HG03066 (cell line): ENCODE data around the gene HIC1.

Experiments
- ATAC-seq: cut with Tn5 transposase; IDR thresholded peaks from one replicate; pipeline ENCODE4 v1.9.1; 2021; ENCODE audit warnings: low read depth; ENCODE audit not compliant: unreplicated experiment

Gene HIC1

GRCh38 chr17:2043785-2044184, 11.1 kb upstream of the HIC1 start:
- no peak for ATAC-seq

- ATAC-seq, result no peak
Measured at GRCh38 chr17:2044263-2044894, 10.5 kb upstream of the HIC1 start.

DNA sequence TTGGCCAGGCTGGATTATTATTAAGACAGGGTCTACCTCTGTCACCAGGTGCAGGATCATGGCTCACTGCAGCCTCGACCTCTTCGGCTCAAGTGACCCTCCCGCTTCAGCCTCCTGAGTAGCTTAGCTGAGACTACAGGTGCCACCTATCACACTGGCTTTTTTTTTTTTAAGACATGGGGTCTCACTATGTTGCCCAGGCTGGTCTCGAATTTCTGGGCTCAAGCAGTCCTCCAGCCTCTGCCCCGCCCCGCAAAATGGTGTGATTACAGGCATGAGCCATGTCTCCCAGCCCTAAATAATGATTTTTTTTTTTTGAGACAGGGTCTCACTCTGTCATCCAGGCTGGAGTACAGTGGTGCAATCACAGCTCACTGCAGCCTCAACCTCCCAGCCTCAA, 7.3 kb upstream of the HIC1 start:
- ATAC-seq, result no peak

DNA sequence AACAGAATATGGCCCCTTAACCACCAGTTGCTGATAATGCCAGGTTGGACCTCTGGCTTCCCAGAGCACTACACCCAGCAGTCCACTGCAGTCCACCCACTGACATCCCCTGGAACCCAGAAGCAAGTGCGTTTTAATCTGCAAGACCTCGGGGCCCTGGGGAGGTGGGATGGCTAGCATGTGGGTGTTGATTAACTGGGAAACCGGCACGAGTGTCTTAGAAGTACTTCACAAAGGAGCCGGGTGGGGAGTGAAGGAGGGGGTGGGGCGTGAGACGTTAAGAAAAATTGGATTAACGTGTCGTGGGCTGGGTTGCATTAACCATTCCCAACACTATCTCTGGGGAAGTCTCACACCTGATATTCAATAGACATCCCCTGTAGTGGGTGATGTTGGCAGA, 6.1 kb upstream of the HIC1 start:
- no peak for ATAC-seq

- peak; percentile 39 for ATAC-seq
Measured at GRCh38 chr17:2049333-2050299, 5.3 kb upstream of the HIC1 start.

DNA sequence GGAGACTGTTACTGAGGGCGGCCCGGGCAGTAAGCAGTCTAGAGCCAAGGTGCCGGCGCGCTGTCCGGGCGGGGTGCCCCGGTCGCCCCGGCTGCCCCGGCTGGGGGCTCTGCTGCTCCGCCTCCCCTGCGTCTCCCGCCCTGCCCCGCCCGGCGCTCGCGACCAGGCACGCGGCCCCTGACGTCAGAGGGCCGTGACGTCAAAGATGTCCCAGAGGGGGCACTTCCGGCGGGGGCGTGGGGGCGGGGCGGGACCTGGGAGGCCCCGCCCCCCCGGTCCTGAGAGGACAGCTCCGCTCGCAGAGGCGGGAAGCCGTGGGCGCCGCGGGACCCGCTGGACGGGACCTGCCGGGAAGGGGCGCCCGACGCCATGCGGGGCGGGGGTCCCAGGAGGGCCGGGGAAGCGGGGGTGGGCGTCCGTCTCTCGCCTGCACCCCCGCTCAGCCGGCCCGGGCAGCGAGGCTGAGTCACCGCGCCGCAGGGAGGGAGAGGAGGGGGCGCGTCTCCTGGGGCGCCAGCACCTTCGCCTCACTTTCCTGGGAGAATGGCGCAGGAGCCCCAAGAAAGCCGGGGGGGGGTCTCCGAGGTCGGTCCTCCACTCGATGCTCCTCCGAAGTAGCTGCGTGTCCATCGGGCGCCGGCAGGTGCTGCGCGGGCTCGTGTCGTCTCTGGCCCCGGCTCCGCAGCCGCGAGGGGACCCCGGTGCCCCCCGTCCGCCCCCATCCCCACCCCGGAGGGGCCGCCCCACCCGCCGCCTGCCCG, 4.4 kb upstream of the HIC1 start:
- peak; percentile 14 for ATAC-seq

DNA sequence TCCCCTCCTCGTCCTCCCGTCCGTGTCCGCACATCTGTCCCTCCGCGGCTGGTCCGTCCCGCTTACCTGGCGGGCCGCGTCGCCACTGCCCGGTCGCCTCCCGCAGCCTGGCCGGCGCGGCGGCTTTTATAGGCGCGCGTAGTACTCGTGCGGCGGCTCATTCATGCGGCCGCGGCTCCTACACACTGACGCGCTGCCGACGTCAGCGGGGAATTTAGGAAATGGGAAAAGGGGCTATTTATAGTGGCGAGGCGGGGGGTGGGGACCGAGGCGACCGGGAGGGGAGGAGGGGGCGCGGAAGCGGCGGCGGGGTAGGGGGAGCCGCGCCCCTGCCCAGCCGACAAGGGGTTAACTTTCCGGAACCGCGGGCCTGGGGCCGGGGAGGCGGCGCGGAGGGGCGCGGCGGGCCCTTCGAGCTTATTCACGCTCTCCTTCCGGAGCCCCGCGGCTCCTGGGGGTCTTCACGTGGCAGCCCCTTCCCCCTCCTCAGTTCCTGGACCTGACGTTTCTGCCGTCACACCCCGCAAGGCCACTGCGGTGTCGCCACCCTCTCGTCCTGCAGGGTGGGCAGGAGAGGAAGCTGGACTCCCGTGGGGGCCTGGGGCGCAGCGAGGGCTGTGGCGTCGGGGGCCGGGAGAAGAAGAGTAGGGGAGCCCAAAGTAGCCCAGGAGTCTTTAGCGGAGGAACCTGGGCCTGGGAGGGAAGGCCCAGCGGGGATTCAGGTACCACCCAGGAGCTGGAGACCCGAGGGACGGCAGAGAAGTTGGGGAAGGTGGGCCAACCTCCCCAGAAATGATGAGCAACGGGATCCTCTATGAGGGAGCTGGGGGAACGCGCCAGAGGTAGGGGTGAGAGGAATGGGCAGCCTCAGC, 3.6 kb upstream of the HIC1 start:
- no peak for ATAC-seq

DNA sequence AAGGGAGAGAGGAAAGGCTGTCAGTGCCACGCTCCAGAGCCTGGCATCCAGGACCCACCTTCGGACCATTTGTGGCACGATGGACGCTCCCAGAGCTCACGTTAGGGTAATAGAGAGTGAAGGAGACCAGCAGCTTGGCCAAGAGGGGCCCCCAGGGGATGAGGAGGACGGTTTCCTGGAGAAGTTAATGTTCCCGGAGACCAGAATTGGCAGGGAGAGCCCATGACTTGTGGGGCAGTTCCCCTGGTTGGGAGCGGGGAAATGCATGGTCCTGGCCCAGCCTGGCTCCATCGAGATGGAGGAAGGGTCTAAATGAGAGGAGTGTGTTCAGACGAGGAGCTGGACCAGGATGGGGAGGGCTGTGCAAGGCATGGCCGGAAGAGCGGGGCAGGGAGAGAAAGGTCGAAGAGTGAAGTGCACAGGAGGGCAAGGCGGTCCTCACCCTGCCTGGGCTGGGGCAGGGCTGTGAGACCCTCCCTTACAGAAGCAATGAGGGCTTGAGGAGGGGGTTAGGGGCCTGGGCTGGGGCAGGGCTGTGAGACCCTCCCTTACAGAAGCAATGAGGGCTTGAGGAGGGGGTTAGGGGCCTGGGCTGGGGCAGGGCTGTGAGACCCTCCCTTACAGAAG, 2.9 kb upstream of the HIC1 start:
- ATAC-seq, result no peak

DNA sequence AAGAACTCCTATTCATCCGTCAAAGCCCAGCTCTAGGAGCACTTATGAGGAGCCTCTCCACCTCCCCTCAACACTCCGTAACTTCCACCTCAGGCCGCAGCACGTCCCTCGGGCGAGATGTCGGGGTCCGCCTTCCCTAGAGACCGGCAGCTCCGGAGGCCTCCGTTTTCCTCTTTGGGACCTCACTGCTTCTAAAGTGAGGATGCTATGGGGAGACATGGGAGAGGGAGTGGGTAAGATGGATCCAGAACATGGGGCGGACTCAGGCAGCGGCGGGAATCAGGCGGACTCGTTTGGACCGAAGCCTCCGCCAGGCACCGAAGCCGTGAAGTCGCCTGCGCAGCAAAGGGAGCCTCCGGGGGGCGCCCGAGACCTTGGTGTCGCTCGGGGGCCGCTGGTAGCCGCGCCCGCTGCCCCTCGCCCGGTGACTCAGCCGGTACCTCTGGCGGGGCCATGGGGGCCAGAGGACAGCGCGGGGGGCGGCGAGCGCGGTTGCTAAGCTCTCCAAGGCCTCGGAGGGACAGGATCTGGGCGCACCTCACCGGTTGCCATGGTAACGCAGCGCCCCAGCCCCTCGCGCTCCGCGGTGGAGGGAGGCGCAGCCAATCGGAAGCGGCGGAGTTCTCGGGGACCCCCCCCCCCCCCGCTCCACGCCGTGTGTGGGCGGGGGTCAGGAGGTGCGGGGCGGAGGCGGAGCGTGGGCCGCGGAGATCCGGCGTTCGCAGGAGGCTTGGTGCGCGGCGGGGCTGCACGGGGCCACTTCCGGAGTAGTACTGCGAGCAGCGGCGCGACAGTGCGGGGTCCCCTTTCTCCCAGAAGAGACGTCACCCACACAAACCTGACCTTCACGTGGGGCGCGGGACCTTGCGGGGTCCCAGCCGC, 1.3 kb upstream of the HIC1 start:
- ATAC-seq, result no peak

GRCh38 chr17:2054262-2054511, 716 bp upstream of the HIC1 start:
- no peak for ATAC-seq

DNA sequence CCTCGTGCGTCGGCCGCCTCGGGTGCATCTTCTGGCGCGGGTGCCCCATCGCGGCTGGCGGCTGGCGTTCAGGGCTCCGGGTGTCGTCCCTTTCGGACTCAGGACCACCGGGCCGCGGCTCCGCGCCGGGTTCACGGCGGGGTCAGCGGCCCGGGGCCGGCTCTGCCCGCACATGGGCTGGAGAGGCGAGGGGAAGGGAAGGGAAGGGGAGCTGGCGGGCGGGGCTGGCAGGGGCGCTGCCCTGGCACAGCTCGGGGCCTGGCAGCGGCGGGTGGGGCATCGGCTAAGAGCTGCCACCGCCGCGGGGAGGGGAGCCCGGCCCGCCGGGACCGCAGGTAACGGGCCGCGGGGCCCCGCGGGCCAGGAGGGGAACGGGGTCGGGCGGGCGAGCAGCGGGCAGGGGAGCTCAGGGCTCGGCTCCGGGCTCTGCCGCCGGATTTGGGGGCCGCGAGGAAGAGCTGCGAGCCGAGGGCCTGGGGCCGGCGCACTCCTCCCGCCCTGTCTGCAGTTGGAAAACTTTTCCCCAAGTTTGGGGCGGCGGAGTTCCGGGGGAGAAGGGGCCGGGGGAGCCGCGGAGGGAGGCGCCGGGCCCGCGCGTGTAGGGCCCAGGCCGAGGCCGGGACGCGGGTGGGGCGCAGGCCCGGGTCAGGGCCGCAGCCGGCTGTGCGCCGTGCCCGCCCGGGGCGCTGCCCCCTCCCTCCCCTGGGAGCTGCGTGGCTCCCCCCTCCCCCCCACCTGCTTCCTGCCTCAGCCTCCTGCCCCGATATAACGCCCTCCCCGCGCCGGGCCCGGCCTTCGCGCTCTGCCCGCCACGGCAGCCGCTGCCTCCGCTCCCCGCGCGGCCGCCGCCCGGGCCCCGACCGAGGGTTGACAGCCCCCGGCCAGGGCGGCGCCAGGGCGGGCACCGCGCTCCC, 646 bp downstream of the HIC1 start:
- ATAC-seq, result no peak

DNA sequence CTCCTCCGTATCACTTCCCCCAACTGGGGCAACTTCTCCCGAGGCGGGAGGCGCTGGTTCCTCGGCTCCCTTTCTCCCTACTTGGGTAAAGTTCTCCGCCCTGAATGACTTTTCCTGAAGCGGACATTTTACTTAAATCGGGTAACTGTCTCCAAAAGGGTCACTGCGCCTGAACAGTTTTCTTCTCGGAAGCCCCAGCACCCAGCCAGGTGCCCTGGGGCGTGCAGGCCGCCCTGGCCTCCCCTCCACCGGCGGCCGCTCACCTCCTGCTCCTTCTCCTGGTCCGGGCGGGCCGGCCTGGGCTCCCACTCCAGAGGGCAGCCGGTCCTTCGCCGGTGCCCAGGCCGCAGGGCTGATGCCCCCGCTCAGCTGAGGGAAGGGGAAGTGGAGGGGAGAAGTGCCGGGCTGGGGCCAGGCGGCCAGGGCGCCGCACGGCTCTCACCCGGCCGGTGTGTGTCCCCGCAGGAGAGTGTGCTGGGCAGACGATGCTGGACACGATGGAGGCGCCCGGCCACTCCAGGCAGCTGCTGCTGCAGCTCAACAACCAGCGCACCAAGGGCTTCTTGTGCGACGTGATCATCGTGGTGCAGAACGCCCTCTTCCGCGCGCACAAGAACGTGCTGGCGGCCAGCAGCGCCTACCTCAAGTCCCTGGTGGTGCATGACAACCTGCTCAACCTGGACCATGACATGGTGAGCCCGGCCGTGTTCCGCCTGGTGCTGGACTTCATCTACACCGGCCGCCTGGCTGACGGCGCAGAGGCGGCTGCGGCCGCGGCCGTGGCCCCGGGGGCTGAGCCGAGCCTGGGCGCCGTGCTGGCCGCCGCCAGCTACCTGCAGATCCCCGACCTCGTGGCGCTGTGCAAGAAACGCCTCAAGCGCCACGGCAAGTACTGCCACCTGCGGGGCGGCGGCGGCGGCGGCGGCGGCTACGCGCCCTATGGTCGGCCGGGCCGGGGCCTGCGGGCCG, 1.6 kb downstream of the HIC1 start:
- no peak for ATAC-seq

DNA sequence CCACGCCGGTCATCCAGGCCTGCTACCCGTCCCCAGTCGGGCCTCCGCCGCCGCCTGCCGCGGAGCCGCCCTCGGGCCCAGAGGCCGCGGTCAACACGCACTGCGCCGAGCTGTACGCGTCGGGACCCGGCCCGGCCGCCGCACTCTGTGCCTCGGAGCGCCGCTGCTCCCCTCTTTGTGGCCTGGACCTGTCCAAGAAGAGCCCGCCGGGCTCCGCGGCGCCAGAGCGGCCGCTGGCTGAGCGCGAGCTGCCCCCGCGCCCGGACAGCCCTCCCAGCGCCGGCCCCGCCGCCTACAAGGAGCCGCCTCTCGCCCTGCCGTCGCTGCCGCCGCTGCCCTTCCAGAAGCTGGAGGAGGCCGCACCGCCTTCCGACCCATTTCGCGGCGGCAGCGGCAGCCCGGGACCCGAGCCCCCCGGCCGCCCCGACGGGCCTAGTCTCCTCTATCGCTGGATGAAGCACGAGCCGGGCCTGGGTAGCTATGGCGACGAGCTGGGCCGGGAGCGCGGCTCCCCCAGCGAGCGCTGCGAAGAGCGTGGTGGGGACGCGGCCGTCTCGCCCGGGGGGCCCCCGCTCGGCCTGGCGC, 2.4 kb downstream of the HIC1 start:
- ATAC-seq, result no peak

DNA sequence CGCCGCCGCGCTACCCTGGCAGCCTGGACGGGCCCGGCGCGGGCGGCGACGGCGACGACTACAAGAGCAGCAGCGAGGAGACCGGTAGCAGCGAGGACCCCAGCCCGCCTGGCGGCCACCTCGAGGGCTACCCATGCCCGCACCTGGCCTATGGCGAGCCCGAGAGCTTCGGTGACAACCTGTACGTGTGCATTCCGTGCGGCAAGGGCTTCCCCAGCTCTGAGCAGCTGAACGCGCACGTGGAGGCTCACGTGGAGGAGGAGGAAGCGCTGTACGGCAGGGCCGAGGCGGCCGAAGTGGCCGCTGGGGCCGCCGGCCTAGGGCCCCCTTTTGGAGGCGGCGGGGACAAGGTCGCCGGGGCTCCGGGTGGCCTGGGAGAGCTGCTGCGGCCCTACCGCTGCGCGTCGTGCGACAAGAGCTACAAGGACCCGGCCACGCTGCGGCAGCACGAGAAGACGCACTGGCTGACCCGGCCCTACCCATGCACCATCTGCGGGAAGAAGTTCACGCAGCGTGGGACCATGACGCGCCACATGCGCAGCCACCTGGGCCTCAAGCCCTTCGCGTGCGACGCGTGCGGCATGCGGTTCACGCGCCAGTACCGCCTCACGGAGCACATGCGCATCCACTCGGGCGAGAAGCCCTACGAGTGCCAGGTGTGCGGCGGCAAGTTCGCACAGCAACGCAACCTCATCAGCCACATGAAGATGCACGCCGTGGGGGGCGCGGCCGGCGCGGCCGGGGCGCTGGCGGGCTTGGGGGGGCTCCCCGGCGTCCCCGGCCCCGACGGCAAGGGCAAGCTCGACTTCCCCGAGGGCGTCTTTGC, 3.1 kb downstream of the HIC1 start:
- ATAC-seq, result no peak

- no peak for ATAC-seq
Measured at GRCh38 chr17:2058586-2059546, 4.0 kb downstream of the HIC1 start.
